ENCODE measurements around the gene NOTCH3.
A peak's percentile ranks its signal among the peaks of the same experiment; 100 is the strongest.

The NOTCH3 gene

DNA sequence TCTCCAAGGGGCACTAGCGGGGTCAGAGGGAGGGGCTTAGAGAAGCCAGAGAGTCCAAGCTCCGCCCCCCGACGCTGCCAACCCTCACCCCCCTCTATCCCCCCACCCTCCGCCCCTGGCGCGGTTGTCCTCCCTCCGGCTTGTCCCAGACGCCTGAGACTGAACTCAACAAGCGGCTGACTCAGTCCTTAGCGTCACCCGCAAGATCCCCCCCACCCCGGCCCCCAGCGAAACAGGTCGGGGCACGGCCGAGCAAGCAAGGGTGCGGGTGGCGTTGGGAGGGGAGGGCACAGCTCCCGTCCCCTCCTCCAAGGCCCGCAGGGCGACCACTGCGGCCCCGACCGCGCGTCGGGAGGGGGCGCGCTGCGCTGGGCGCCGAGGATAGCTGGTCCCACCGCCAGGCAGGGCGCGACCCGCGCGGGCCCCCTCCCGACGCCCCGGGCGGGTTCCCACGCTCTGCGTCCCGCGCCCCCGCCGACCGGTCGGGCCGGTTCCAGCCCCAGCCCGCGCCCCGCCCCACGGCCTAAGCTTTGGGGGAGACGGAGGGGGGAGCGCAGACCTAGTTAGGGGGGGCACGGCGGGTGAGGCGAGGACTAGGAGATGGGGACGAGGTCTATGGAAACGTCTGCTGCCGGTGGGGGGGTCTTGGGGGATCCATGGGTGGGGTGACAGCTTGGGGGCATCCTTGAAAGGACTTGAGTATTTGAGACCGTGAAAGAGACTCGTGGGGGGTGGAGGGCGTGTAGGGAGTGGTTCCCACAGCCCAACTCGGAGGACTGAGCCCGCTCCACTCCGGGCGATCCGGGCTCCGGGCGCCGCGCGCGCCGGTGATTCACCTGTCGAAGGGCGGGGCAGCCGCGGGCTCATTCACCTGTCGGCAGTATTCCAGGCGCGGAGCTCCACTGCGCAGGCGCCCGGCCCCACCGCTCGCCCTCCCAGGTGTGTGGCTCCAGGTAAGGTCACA lies 5.1 kb downstream of the NOTCH3 start:
- peak in 1 of 2 experiments; percentile 16 for DNase-seq

- no peak for DNase-seq
These were observed 5.9 kb downstream of the NOTCH3 start for GRCh38 chr19:15194938-15195337.

GRCh38 chr19:15191982-15192381 lies 8.8 kb downstream of the NOTCH3 start:
- no peak for DNase-seq

DNA sequence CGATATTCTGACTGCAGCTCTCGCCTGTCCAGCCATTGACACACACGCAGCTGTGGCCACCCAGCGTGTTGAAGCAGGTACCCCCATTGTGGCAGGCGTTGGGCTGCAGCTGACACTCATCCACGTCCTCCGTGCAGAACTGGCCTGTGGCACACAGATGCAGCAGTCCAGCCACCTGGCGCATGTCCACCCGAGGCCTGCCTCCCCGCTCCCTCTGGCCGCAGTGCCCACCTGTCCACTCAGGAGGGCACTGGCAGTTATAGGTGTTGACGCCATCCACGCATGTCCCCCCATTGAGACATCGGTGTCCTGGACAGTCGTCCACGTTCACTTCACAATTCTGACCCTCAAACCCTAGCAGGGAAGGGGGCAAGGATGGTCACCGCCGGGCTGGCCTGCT lies 9.3 kb downstream of the NOTCH3 start:
- DNase-seq, result no peak

DNA sequence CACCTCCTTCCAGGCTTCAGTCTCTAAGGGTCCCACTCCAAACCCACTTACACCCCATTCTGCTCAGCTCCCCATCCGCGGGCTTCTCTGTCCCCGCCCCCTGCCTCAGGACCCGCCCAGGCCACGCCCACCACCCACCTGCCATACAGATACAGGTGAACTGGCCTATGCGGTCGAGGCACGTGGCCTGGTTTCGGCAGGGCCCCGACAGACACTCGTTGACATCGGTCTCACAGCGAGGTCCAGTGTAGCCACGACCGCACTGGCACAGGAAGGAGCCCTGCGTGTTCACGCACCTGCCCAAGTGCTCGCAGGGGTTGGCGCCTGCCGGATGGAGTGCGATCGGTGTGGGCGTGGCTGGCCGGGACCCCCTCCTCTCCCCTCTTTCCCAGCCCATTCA lies 11.9 kb downstream of the NOTCH3 start:
- no peak for DNase-seq

- DNase-seq, result no peak
These were observed 13.5 kb downstream of the NOTCH3 start for GRCh38 chr19:15187026-15188007.

GRCh38 chr19:15185188-15185587 lies 15.6 kb downstream of the NOTCH3 start:
- DNase-seq, result no peak

DNA sequence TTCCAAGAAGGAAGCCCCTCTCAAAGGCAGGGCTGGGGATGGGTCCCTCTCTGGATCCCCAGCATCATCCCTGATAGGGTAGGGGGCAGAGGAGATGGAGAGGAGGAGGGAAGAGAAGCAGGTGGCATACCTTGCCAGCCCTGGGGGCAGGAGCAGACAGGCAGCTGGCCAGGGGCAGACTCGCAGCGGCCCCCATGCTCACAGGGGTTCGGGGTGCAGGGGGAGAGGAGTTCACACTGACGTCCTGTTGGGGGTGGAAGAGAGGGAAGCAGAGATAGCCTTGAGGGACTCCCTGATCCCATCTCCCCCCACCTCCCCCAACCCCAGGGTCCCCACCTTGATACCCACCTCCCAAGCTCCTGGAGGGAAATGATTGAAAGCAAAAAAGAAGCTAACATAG lies 16.0 kb downstream of the NOTCH3 start:
- DNase-seq, result no peak

GRCh38 chr19:15181394-15181793 lies 19.4 kb downstream of the NOTCH3 start:
- DNase-seq, result no peak

GRCh38 chr19:15180451-15181390 lies 20.1 kb downstream of the NOTCH3 start:
- no peak for DNase-seq

- DNase-seq, result no peak
These were observed 22.0 kb downstream of the NOTCH3 start for GRCh38 chr19:15178629-15179308.

DNA sequence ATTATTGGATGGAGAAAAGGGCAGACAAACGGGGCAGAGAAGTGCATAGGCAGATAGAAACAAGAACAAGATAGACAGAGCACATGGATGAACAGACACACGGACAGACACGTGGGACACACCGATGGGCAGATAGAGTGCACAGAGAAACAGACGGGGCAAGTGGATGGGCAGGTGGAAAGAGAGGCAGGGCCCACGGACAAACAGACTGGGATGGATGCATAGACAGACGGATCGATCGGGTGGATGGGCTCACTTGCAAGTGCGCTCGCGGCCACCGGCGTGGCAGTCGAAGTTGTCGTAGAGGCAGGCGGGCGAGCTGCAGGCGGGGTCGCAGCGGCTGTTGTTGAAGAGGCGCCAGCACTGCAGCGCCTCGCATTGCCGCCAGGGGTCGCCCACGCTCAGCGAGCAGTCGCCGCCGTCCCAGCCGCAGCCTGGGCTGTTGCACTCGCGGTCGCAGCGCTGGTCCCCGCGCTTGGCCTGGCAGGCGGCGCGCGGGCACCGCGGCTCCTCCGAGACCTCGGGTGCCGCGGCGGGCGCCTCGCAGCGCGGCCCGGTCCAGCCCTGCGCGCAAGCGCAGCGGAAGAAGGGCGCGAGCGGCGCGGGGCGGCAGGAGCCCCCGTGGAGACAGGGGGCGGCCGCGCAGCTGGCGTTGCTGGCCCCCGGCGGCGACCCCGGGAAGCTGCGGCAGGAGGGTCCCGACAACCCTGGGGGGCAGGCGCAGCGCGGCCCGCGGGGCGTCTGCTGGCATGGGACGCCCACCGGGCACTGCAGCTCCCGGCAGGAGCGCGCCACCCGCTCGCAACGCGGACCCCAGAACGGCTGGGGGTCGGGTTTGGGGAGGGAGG lies 23.3 kb downstream of the NOTCH3 start:
- DNase-seq, result peak; percentile 72 to 76

DNA sequence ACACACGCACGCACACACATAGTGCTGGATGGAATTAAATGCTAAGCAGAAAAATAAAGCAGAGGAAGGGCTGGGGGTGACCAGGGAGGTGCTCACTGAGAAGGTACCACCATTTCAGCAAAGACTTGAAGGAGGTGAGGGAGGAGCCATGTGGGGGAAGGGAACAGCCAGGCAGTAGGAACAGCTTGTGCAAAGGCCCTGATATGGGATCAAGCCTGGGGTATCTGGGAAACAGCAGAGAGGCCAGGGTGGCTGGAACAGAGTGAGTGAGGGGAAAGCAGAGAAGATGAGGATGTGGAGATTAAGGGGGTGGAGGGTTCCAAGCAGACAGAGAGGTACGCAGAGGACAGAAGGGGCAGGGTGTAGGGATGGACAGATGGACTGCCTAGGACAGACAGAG lies 25.2 kb downstream of the NOTCH3 start:
- DNase-seq, result no peak

DNA sequence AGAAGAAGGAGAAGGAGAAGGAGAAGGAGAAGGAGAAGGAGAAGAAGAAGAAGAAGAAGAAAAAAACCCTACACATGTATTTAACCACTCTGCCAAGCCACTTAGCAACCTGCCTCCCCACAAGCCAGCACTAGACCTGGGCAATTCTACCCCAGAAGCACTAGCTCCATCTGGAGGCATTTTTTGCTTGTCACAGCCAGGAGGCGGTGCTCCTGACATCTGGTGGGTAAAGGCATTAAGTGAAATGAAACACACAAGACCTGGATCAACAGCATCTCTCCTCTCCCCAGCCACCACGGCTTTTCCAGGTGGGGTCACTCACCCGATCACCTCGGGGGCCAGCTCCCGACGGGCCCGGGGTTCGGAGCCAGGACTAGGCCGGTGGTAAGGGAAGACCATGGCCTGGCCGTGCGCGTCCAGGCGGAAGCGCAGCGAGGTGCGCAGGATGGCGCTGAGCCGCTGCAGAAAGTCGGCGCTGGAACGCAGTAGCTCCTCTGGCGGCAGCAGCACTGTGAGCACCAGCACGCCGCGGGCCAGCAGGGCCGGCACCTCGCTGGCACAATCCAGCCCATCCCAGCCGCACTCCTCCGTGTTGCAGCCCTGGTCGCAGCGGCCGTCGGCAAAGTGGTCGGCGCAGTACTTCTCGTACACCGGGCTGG lies 26.9 kb downstream of the NOTCH3 start:
- DNase-seq, result peak; percentile 53 to 79

DNA sequence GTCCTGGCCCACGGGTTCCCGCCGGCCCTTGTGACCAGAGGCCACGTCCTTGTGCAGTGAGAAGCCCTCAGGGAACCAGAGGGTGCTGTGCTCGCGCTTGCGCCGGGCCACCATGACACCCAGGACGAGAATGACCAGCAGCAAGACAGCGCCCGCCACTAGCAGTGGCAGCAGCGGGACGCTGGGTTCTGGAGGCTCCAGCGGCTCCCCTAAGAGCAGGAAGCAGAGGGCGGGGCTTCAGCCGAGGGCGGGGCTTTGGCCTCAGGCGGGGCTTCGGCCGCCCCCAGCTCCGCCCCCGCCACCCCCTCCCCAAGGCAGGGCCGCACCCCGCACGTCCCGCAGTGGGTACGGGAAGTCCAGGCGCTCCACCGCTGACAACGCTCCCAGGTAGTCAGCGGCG lies 30.4 kb downstream of the NOTCH3 start:
- no peak for DNase-seq

DNA sequence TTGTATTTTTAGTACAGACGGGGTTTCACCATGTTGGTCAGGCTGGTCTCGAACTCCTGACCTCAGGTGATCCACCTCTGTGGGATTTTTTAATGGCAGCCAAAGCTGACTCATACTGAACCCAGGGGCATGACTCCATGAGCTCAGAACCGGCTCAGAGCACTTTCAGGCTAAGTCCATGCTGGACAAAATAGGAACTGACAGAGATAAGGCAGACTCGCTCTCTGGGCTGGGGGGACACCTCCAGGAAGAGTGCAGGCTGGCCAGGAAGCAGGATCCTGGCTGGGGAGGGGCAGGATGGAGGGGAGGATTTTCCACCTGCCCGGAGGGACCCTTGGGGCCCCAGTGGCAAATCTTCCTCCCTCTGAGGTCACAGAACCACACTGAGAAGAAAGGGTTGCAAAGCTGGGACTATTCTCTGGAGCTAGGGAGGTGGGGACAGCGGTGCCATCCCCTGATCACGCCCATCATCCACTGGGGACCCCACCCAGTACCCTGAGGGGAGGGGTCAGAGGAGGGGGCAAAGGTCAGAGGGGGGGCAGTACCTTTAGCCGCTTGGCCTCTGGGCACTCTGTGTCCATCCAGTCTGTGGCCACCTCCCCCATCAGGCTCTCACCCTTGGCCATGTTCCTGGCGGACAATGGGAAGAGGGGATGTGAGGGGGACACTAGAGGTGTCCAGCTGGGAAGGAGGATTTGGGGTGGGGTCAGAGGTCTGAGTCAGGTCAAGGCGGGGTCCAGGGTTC lies 31.1 kb downstream of the NOTCH3 start:
- no peak for DNase-seq

DNA sequence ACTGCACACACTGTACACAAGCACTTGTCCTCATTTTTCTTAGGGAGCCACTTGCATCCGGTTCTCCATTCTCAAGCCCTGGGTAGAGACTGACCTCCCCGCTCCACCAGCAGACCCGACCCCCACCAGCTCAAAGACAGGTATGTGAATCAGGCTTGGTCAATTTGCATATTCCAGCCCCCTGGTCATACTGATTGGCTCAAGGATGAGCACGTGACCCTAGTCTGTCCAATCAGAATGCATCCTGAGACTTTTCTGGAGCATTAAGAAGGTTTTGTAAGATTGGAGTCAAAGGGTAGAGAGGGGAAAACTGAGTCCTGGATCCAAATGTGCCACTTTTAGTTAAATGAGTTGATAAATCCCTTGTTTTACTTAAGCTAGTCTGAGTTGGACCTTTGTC lies 34.1 kb downstream of the NOTCH3 start:
- no peak for DNase-seq

- DNase-seq, result peak; percentile 41 to 60
These were observed 39.5 kb downstream of the NOTCH3 start for GRCh38 chr19:15161028-15161984.
